NCI-H2196 treated with DMSO at 0.1 percent for 48 hours (cell line): ENCODE measurements around the gene ATP1A1.

Experiments used
- DNase-seq: peaks from one replicate; lab custom pipeline; 2025; ENCODE audit not compliant: unreplicated experiment; lab: John Stamatoyannopoulos, UW

ATP1A1 gene

GRCh38 chr1:116434849-116435248, 61.8 kb downstream of the ATP1A1 start:
- no peak for DNase-seq

- no peak for DNase-seq
These were observed 63.0 kb downstream of the ATP1A1 start for GRCh38 chr1:116435806-116436610.

DNA sequence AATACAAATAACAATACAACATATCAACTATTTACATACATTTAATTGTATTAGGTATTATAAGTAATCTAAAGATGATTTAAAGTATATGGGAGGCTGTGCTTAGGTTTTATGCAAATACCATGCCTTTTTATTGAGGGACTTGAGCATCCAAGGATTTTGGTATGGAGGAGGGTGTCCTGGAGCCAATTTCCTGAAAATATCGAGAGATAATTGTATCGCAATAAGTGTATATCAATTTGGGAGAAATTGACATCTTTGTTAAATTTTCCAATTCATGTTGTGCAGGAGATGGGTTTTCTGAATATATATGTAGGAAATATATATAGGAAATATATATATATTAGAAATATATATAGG, 63.5 kb downstream of the ATP1A1 start:
- DNase-seq = no peak

- DNase-seq = no peak
These were observed 66.7 kb downstream of the ATP1A1 start for GRCh38 chr1:116439701-116440100.

DNA sequence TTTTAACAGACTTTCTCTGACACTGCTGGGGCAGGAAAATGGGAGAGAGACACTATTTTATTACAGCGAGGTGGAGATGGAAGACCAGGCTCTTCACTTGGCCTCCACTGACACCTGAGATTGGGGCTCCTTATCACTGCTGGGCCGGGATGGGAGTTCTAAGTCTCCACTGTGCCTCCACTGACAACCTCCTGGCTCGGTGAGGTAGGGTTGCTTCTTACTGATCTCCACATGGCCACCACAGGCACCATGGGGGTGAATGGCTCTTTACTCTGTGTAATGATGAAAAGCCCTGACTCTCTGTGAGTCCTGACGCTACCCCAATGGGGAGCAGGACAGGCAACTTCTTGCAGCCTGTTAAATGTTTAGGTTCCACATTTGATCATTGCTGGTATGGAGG, 67.7 kb downstream of the ATP1A1 start:
- no peak for DNase-seq

DNA sequence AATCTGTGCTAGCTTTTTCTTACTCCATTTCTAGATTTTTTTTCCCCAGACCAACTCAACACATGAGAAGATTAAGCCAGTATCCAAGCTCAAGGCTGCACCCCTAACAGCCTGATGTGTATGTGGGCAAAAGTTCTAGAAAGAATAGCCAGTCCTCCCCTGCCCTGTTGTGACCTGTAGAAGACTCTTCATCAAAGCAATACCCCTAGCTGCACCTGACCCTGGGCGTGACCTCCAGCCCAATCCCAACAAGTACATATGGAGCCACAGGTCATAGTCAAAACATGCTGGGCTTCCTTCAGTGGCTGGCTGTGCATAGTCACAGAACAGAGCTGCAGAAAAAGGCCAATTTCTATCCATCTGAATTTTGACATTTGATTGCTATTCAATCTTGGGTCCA, 72.5 kb downstream of the ATP1A1 start:
- no peak for DNase-seq

DNA sequence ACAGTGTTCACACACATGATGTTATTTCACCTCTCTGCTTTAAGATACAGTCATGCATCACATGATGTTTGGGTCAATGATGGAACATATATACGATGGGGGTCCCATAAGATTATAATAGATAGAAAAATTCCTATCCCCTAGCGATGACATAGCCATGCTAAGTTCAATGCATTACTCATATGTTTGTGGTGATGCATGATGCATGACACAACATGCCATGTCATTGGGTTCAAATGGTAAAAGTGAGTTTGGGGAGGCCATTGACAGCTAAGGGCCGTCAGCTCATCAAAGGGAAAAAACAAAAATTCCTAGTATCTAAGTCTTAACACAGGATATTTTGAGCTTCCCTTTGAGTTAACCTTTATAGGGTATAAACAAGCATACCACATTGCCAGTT, 73.6 kb downstream of the ATP1A1 start:
- no peak for DNase-seq

GRCh38 chr1:116448785-116449385, 75.8 kb downstream of the ATP1A1 start:
- DNase-seq = no peak

DNA sequence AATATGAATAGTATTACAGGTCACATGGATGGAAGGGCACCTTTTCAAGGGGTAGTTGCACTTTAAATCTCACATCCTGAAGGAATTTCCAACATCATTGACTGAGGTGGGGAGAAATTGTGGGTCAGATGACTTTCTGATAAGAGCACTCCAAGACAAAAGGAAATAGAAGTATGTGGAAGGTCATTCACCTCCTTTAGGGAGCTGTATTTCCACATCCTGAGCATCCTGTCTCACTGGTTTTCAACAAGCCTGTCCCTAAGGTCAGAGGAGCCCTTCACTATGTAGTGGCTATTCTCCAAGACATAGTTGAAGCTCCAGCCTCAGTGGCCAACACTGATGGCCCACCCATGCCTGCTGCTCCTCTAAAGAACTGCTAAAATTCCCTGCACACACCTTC, 76.5 kb downstream of the ATP1A1 start:
- DNase-seq = no peak

DNA sequence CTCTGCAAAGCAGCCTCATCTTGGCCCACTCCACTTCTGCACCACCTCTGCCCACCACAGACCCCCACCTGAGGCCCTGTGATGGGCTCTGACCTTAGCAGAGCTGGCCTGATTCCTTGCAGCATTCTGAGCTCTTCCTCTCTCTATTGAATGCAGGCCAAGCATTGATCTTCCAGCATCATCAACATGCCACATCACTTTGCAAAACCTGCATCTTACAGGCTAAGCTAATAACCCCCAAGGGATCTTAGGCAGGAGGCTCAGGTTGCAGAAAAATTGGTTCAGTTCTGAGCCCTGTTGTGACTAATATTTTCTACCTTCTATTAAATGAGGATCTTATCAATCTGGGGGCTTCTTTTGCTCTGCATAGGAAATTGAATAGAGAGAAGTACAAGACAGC, 78.7 kb downstream of the ATP1A1 start:
- no peak for DNase-seq

- no peak for DNase-seq
These were observed 80.4 kb downstream of the ATP1A1 start for GRCh38 chr1:116453481-116453880.

DNA sequence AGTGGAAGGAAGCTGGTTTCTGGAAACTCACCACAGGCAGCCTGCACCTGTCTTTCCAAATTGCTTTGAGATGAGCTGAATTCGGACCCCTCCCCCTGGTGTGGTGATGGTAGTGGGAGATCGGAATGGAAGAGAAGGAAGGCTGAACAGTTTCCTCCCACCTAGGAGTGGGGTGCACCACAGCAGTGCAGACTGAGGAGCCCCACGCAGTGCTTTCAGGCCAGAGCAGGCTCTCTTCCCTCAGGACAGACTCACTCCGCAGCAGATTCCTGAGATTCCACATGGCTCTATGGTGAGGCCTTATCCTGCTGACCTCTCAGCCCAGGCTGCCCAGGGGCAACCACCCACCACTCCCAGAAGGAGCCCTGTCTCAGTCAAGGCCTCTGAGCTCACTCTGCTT, 80.9 kb downstream of the ATP1A1 start:
- DNase-seq = no peak
